ENCODE results near the gene UBR4.

GRCh38 chr1:19193004-19193403 is 17.1 kb downstream of the UBR4 start:
- TF ChIP-seq POLR2A (IDR thresholded peaks at IDR 0.05; ENCODE audit: control extremely low read depth in 1 of 2, low read depth in 2 of 2, low read length in 2 of 2) (no peak), SP4 (IDR thresholded peaks at IDR 0.05; ENCODE audit: low read length) (no peak), CTCF (IDR thresholded peaks at IDR 0.05; ENCODE audit: control extremely low read depth in 1 of 3, insufficient read depth in 1 of 3, low read depth in 1 of 3, low read length in 3 of 3) (no peak), GABPA (IDR thresholded peaks at IDR 0.05; ENCODE audit: borderline replicate concordance, insufficient read depth, low read length) (no peak), ZNF274 (IDR thresholded peaks at IDR 0.05; ENCODE audit: borderline replicate concordance, extremely low read depth, low read length) (no peak), EZH2 (IDR thresholded peaks at IDR 0.05; ENCODE audit: low read depth, low read length, severe bottlenecking) (no peak), RAD21 (IDR thresholded peaks at IDR 0.05 in 1 of 2, conservative IDR thresholded peaks at IDR 0.05 in 1 of 2; ENCODE audit: low read depth in 2 of 2, low read length in 2 of 2) (no peak), MAFK (IDR thresholded peaks at IDR 0.05; ENCODE audit: low read depth, low read length) (no peak), MAX (IDR thresholded peaks at IDR 0.05) (no peak), YY1 (IDR thresholded peaks at IDR 0.05; ENCODE audit: low read depth, low read length) (no peak), CHD2 (IDR thresholded peaks at IDR 0.05; ENCODE audit: low read length) (no peak), CREB1 (IDR thresholded peaks at IDR 0.05) (no peak), POLR2AphosphoS5 (IDR thresholded peaks at IDR 0.05; ENCODE audit: low read depth, low read length) (no peak)
